OCI-LY7 (cell line): ENCODE measurements around the gene PPP2R1B. TPM values are rescaled to one million over a fixed set of nuclear protein-coding genes. Genes with fewer than 3 reads are reported as not detected.

ENCODE experiments used
- BruUV-seq: library from RNA; stranded (reverse); fragments of 400-500 nt; replicated peaks from 2 replicates; lab custom pipeline; 2021; lab: Mats Ljungman, UMichigan
- CTCF ChIA-PET: fragments of 300-600 bp; sonication (Branson Sonifier 250); formaldehyde crosslinking; loops from one replicate; lab custom pipeline; 2022; ENCODE audit warnings: antibody characterized with exemption; ENCODE audit not compliant: unreplicated experiment; lab: Charles Lee
- POLR2A ChIA-PET: fragments of 300-600 bp; sonication (Branson Sonifier 250); formaldehyde crosslinking; loops from one replicate; lab custom pipeline; 2022; ENCODE audit warnings: antibody characterized with exemption; lab: Charles Lee
- DNase-seq: peaks from one replicate; pipeline ENCODE4 v3.0.0-alpha.2; 2015; ENCODE audit warnings: low spot score
- H2AFZ ChIP-seq: fragments of 200-600 bp; sonication (generic), shearing (Covaris generic); 2 replicates; pipeline ENCODE4 v1.6.1; 2014; ENCODE audit warnings: mild to moderate bottlenecking, antibody characterized with exemption, low read length, moderate library complexity
- H3K27ac ChIP-seq: fragments of 200-600 bp; sonication (generic); 2 replicates; pipeline ENCODE4 v1.5.1; 2014; ENCODE audit warnings: mixed run types, low read depth, mild to moderate bottlenecking, moderate library complexity, low read length, inconsistent platforms; ENCODE audit not compliant: poor library complexity, severe bottlenecking
- H3K36me3 ChIP-seq: fragments of 200-600 bp; sonication (generic); 2 replicates; pipeline ENCODE4 v1.6.1; 2014; ENCODE audit warnings: mild to moderate bottlenecking, antibody characterized with exemption, low read length, moderate library complexity, mixed read lengths; ENCODE audit not compliant: insufficient read depth
- H3K4me1 ChIP-seq: fragments of 200-600 bp; sonication (generic); 2 replicates; pipeline ENCODE4 v1.5.1; 2014; ENCODE audit warnings: mild to moderate bottlenecking, low read length; ENCODE audit not compliant: insufficient read depth, poor library complexity, severe bottlenecking
- H3K4me2 ChIP-seq: fragments of 200-600 bp; sonication (generic); 2 replicates; pipeline ENCODE4 v1.6.1; 2014; ENCODE audit warnings: mild to moderate bottlenecking, low read length
- H3K4me3 ChIP-seq: fragments of 200-600 bp; sonication (generic); 2 replicates; pipeline ENCODE4 v1.5.1; 2014; ENCODE audit warnings: mild to moderate bottlenecking, low read depth, low read length; ENCODE audit not compliant: poor library complexity, severe bottlenecking
- H3K79me2 ChIP-seq: fragments of 200-600 bp; sonication (generic); 2 replicates; pipeline ENCODE4 v1.6.1; 2016; ENCODE audit warnings: low read depth, mild to moderate bottlenecking, low read length, moderate library complexity, mixed read lengths; ENCODE audit not compliant: insufficient read depth
- H3K9me2 ChIP-seq: fragments of 200-600 bp; sonication (generic); 2 replicates; pipeline ENCODE4 v1.6.1; 2016; ENCODE audit warnings: mild to moderate bottlenecking, low read length, mixed read lengths; ENCODE audit not compliant: insufficient read depth
- H3K9me3 ChIP-seq: fragments of 200-600 bp; sonication (generic); 2 replicates; pipeline ENCODE4 v1.6.1; 2014; ENCODE audit warnings: mild to moderate bottlenecking, mixed run types, low read length, mixed read lengths
- H4K20me1 ChIP-seq: fragments of 200-600 bp; sonication (generic); 2 replicates; pipeline ENCODE4 v1.6.1; 2014; ENCODE audit warnings: mild to moderate bottlenecking, antibody characterized with exemption, low read length, moderate library complexity, mixed read lengths; ENCODE audit not compliant: insufficient read depth
- CTCF ChIP-seq: fragments of 200-600 bp; sonication (generic); conservative IDR thresholded peaks from 2 replicates; pipeline ENCODE4 v1.5.1; 2014; ENCODE audit warnings: mild to moderate bottlenecking, antibody characterized with exemption, low read length, moderate library complexity, mixed read lengths
- EZH2phosphoT487 ChIP-seq: fragments of 200-600 bp; sonication (generic); IDR thresholded peaks from 2 replicates; pipeline ENCODE4 v1.6.1; 2018; ENCODE audit warnings: low read depth, borderline replicate concordance, mild to moderate bottlenecking, mixed run types, antibody characterized with exemption, low read length, moderate library complexity, mixed read lengths
- intact Hi-C: fragments of 100-400 bp; cut with micrococcal nuclease; formaldehyde crosslinking; loops from one replicate; pipeline ENCODE4 v1.10.0; 2022; ENCODE audit not compliant: unreplicated experiment
- total RNA-seq, 2 experiments: library from RNA; depleted of rRNA in 1 of 2; stranded (reverse); fragments of >200 nt in 1 of 2; shearing (Covaris generic) in 1 of 2; gene quantifications; 2 replicates each; pipeline ENCODE4 v1.2.3, GENCODE V29; 2014 to 2022

PPP2R1B gene
- total RNA-seq, 2 experiments from 2014 or later = 50.6 to 84.2 TPM

- Histone ChIP-seq H3K27ac (no peak overlapping the region), H2AFZ (no peak overlapping the region), H3K36me3 (peaks cover 59% of the 10 kb centered on the region), H3K4me2 (no peak overlapping the region), H4K20me1 (no peaks in the 10 kb centered on the region), H3K9me2 (no peaks in the 10 kb centered on the region), H3K79me2 (no peaks in the 10 kb centered on the region), H3K4me1 (no peaks in the 10 kb centered on the region), H3K9me3 (no peaks in the 10 kb centered on the region), H3K4me3 (no peak overlapping the region)
- no TSS peak for BruUV-seq
- POLR2A ChIA-PET = interaction anchor here (1.4 kb wide), 1 partner anchor 32 kb away, joined by 4 read pairs; no protein-coding TSS in a partner anchor
- intact Hi-C loops = no loop called here
- DNase-seq = no peak
- CTCF ChIA-PET = no interaction called here
- TF ChIP-seq EZH2phosphoT487 (no peak), CTCF (no peak)
Observed at GRCh38 chr11:111726301-111726713, 39.9 kb downstream of the PPP2R1B start.

GRCh38 chr11:111725621-111726020 lies 40.6 kb downstream of the PPP2R1B start:
- TF ChIP-seq CTCF (no peak), EZH2phosphoT487 (no peak)
- BruUV-seq = no TSS peak
- Histone ChIP-seq H3K36me3 (peaks cover 65% of the 10 kb centered on the region), H3K4me2 (no peak overlapping the region), H3K4me1 (no peaks in the 10 kb centered on the region), H2AFZ (no peak overlapping the region), H3K9me3 (no peaks in the 10 kb centered on the region), H3K9me2 (no peaks in the 10 kb centered on the region), H3K4me3 (no peak overlapping the region), H4K20me1 (no peaks in the 10 kb centered on the region), H3K27ac (no peak overlapping the region), H3K79me2 (no peaks in the 10 kb centered on the region)
- intact Hi-C loops = no loop called here
- ChIA-PET POLR2A (interaction anchor here (0.8 to 1.4 kb wide), 2 partner anchors 8 to 31 kb away, joined by 4 read pairs; no protein-coding TSS in a partner anchor), CTCF (no interaction called here)
- no peak for DNase-seq

GRCh38 chr11:111724615-111725129 lies 41.5 kb downstream of the PPP2R1B start:
- Histone ChIP-seq H3K9me3 (no peaks in the 10 kb centered on the region), H3K9me2 (no peaks in the 10 kb centered on the region), H3K36me3 (peaks cover 75% of the 10 kb centered on the region), H3K4me3 (no peak overlapping the region), H3K4me1 (no peaks in the 10 kb centered on the region), H2AFZ (no peak overlapping the region), H4K20me1 (no peaks in the 10 kb centered on the region), H3K79me2 (no peaks in the 10 kb centered on the region), H3K27ac (no peak overlapping the region), H3K4me2 (no peak overlapping the region)
- CTCF ChIA-PET = no interaction called here
- no peak for TF ChIP-seq EZH2phosphoT487
- no peak for TF ChIP-seq CTCF
- POLR2A ChIA-PET = interaction anchor here (0.7 to 1.0 kb wide), 2 partner anchors 18 to 26 kb away, joined by 3 read pairs; no protein-coding TSS in a partner anchor
- DNase-seq = no peak
- intact Hi-C loops = no loop called here
- no TSS peak for BruUV-seq
